Mesendoderm (in vitro differentiated cells): Measurements from ENCODE around the gene MAEA.
A peak's percentile ranks its signal among the peaks of the same experiment; 100 is the strongest.

Experiments
- DNase-seq: peaks from one replicate; pipeline ENCODE4 v3.0.0; 2013
- H2AK5ac ChIP-seq: 2 replicates; pipeline ENCODE4 v1.6.1; 2013; ENCODE audit warnings: low read length, inconsistent platforms
- H2BK120ac ChIP-seq: 2 replicates; pipeline ENCODE4 v1.6.1; 2013; ENCODE audit warnings: low read depth, mild to moderate bottlenecking, low read length, moderate library complexity, mixed read lengths
- H2BK15ac ChIP-seq: replicated peaks from 2 replicates; pipeline ENCODE4 v1.6.1; 2013; ENCODE audit warnings: low read depth, mild to moderate bottlenecking, moderate library complexity
- H2BK5ac ChIP-seq: 2 replicates; pipeline ENCODE4 v1.6.1; 2013; ENCODE audit warnings: low read length, inconsistent platforms
- H3K18ac ChIP-seq: 2 replicates; pipeline ENCODE4 v1.6.1; 2013; ENCODE audit warnings: mild to moderate bottlenecking, low read length, mixed read lengths
- H3K23ac ChIP-seq: one replicate; pipeline ENCODE4 v1.6.1; 2013; ENCODE audit warnings: low read length
- H3K27ac ChIP-seq: 2 replicates; pipeline ENCODE4 v1.5.1; 2013; ENCODE audit warnings: low read depth, mild to moderate bottlenecking, inconsistent platforms, low read length, moderate library complexity
- H3K27me3 ChIP-seq: 2 replicates; pipeline ENCODE4 v1.6.1; 2013; ENCODE audit warnings: low read length, control low read depth, mild to moderate bottlenecking, inconsistent platforms; ENCODE audit not compliant: insufficient read depth, poor library complexity
- H3K36me3 ChIP-seq: 2 replicates; pipeline ENCODE4 v1.6.1; 2013; ENCODE audit warnings: low read length, inconsistent platforms; ENCODE audit not compliant: control insufficient read depth, insufficient read depth
- H3K4ac ChIP-seq: one replicate; pipeline ENCODE4 v1.6.1; 2013; ENCODE audit warnings: low read depth, mild to moderate bottlenecking, low read length, moderate library complexity
- H3K4me1 ChIP-seq: 2 replicates; pipeline ENCODE4 v1.6.1; 2013; ENCODE audit warnings: low read depth, low read length, inconsistent platforms; ENCODE audit not compliant: control insufficient read depth
- H3K4me2 ChIP-seq: 2 replicates; pipeline ENCODE4 v1.6.1; 2013; ENCODE audit warnings: low read length
- H3K4me3 ChIP-seq: 2 replicates; pipeline ENCODE4 v1.5.1; 2013; ENCODE audit warnings: mild to moderate bottlenecking, low read length
- H3K56ac ChIP-seq: one replicate; pipeline ENCODE4 v1.6.1; 2013; ENCODE audit warnings: low read length
- H3K79me1 ChIP-seq: 2 replicates; pipeline ENCODE4 v1.6.1; 2013; ENCODE audit warnings: low read length, inconsistent platforms
- H3K79me2 ChIP-seq: 2 replicates; pipeline ENCODE4 v1.6.1; 2013; ENCODE audit warnings: mild to moderate bottlenecking, low read length; ENCODE audit not compliant: control insufficient read depth, insufficient read depth
- H3K9ac ChIP-seq: 2 replicates; pipeline ENCODE4 v1.6.1; 2013; ENCODE audit warnings: low read length, inconsistent platforms
- H4K5ac ChIP-seq: one replicate; pipeline ENCODE4 v1.6.1; 2013; ENCODE audit warnings: low read length
- H4K8ac ChIP-seq: one replicate; pipeline ENCODE4 v1.6.1; 2013; ENCODE audit warnings: low read depth, mild to moderate bottlenecking, control low read depth, low read length, moderate library complexity
- WGBS: extraction: QIAGEN DNeasy Blood & Tissue Kit; methylation state at CpG from one replicate; pipeline ENCODE4 v1.1.7; 2013; ENCODE audit warnings: low lambda C conversion rate, missing lambda C conversion rate; ENCODE audit not compliant: insufficient coverage; ENCODE audit errors: extremely low coverage; 5-methylcytosine and 5-hydroxymethylcytosine counted together

MAEA gene

DNA sequence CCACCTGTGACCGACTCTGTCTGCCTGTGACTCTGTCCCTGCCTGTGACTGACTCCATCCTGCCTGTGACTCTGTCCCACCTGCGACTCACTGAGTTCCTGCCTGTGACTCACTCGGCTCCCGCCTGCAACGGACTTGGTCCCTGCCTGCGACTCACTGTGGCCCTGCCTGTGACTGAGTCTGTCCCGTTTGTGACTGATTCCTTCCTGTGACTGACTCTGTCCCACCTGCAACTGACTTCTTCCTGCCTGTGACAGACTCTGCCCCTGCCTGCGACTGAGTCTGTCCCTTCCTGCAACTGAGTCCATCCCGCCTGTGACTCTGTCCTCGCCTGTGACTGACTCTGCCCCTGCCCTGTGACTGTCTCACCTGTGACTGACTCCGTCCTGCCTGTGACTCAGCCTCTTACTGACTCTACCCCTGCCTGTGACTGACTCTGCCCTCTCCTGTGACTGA, 47.7 kb downstream of the MAEA start:
- peaks cover 16% of the 10 kb centered on the region for H3K36me3 ChIP-seq
- no peaks in the 10 kb centered on the region for H3K27me3 ChIP-seq
- no peak overlapping the region for H3K18ac ChIP-seq
- no peak overlapping the region for H4K8ac ChIP-seq
- H2BK5ac ChIP-seq = no peak overlapping the region
- no peaks in the 10 kb centered on the region for H3K79me2 ChIP-seq
- H3K79me1 ChIP-seq = no peaks in the 10 kb centered on the region
- H3K4me2 ChIP-seq = no peak overlapping the region
- H3K56ac ChIP-seq = no peak overlapping the region
- no peak overlapping the region for H2BK15ac ChIP-seq
- no peaks in the 10 kb centered on the region for H3K4me1 ChIP-seq
- H4K5ac ChIP-seq = no peak overlapping the region
- no peak overlapping the region for H3K4ac ChIP-seq
- H3K4me3 ChIP-seq = no peak overlapping the region
- no peak overlapping the region for H2BK120ac ChIP-seq
- H2AK5ac ChIP-seq = no peak overlapping the region
- no peak overlapping the region for H3K9ac ChIP-seq
- peak; percentile 26 for DNase-seq
- WGBS = no CpG with 5 or more reads among the region's 11 CpGs
- H3K23ac ChIP-seq = no peak overlapping the region
- no peak overlapping the region for H3K27ac ChIP-seq

DNA sequence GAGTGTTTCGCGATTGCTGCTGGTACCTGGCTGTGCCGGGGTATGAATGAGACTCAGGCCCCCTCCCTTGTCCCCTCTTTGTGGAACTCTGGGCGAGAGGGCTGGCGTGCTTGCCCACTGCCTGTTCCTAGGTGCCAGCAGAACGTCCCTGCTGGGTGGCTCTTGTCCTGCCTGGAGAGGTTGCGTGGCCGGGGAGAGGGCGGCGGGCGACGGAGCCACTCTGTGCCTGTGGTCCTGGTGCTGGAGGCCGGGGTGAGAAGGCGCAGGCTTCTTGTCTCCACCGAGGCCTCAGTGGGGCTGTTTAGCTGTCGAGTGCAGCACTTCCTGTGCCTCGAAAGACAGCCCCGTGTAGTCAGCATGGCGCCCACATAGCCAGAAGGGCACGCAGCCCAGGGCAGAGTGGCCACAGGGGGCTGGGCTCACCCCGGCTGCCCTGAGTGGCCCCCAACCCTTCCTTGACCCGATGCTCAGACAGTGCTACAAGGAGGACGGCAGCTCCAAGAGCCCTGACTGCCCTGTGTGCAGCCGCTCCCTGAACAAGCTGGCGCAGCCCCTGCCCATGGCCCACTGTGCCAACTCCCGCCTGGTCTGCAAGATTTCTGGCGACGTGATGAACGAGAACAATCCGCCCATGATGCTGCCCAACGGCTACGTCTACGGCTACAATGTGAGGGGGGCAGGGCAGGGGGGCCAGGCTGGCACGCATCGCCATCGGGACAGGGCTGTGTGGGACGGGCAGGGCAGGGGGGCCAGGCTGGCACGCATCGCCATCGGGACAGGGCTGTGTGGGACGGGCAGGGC, 48.5 kb downstream of the MAEA start:
- no CpG with 5 or more reads among the region's 41 CpGs for WGBS
- no peak overlapping the region for H3K18ac ChIP-seq
- H2BK120ac ChIP-seq = no peak overlapping the region
- no peaks in the 10 kb centered on the region for H3K79me2 ChIP-seq
- no peak overlapping the region for H2BK15ac ChIP-seq
- no peak overlapping the region for H3K4ac ChIP-seq
- no peak overlapping the region for H3K56ac ChIP-seq
- no peak overlapping the region for H3K9ac ChIP-seq
- no peak for DNase-seq
- H3K79me1 ChIP-seq = no peaks in the 10 kb centered on the region
- no peak overlapping the region for H3K4me3 ChIP-seq
- H3K4me1 ChIP-seq = no peaks in the 10 kb centered on the region
- H3K27ac ChIP-seq = no peak overlapping the region
- H4K8ac ChIP-seq = no peak overlapping the region
- H4K5ac ChIP-seq = no peak overlapping the region
- H2AK5ac ChIP-seq = no peak overlapping the region
- H3K36me3 ChIP-seq = peaks cover 14% of the 10 kb centered on the region
- H3K23ac ChIP-seq = no peak overlapping the region
- H3K4me2 ChIP-seq = no peak overlapping the region
- no peaks in the 10 kb centered on the region for H3K27me3 ChIP-seq
- H2BK5ac ChIP-seq = no peak overlapping the region

DNA sequence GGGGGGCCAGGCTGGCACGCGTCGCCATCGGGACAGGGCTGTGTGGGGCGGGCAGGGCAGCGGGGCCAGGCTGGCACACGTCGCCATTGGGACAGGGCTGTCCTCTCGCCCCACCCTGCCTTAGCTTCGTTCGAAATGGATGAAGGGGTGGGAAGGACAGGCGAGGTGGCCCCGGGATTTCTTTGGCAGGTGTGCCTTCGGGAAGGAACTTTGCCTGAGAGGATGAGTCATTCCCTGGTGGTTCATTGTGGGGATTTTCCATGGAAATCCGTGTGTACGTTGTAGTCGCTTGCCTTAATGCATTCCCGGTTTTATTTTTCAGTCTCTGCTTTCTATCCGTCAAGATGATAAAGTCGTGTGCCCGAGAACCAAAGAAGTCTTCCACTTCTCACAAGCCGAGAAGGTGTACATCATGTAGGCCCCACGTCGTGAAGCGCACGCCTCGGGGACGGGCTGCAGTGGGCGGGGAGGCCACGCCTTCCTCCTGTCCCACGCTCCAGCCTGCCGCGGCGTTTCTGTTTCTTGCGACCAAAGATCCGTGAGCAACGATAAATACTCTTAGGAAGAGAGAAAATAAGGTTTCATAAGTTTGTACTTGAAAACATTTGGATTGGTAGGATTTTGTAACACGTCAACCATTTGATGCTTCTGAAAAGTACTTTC, 49.2 kb downstream of the MAEA start:
- H2BK15ac ChIP-seq = no peak overlapping the region
- no peak overlapping the region for H3K4me3 ChIP-seq
- H3K23ac ChIP-seq = no peak overlapping the region
- DNase-seq = no peak
- H3K36me3 ChIP-seq = peaks cover 14% of the 10 kb centered on the region
- no peak overlapping the region for H3K4ac ChIP-seq
- H3K27me3 ChIP-seq = no peaks in the 10 kb centered on the region
- H3K27ac ChIP-seq = no peak overlapping the region
- H2AK5ac ChIP-seq = no peak overlapping the region
- H3K56ac ChIP-seq = no peak overlapping the region
- no peaks in the 10 kb centered on the region for H3K4me1 ChIP-seq
- no peak overlapping the region for H3K9ac ChIP-seq
- no peak overlapping the region for H2BK120ac ChIP-seq
- no peak overlapping the region for H3K18ac ChIP-seq
- no peak overlapping the region for H3K4me2 ChIP-seq
- no peaks in the 10 kb centered on the region for H3K79me1 ChIP-seq
- no peaks in the 10 kb centered on the region for H3K79me2 ChIP-seq
- WGBS = no CpG with 5 or more reads among the region's 38 CpGs
- no peak overlapping the region for H4K8ac ChIP-seq
- no peak overlapping the region for H2BK5ac ChIP-seq
- H4K5ac ChIP-seq = no peak overlapping the region

DNA sequence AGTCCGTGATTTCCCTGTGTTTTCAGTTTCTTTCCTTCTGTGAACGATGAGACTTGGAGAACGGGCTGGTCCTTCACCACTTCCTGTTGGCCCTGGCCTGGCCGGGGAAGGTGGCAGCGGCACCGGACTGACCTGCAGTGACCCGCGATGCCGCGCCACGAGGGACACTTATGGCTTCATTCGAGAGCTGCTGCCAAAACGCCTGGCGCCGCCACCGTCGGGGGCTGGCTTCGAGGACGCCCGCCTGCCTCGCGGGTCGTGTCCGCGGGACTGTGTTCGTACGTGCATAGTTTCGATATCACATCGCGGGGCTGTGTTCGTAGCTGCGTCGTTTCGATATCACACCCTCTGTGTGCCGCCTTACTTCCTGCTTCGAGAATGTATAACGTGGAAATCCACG, 49.8 kb downstream of the MAEA start:
- no peaks in the 10 kb centered on the region for H3K79me1 ChIP-seq
- H2BK15ac ChIP-seq = no peak overlapping the region
- H4K5ac ChIP-seq = no peak overlapping the region
- H4K8ac ChIP-seq = no peak overlapping the region
- H3K27ac ChIP-seq = no peak overlapping the region
- no peak overlapping the region for H3K56ac ChIP-seq
- WGBS = no CpG with 5 or more reads among the region's 38 CpGs
- no peak overlapping the region for H2AK5ac ChIP-seq
- H3K23ac ChIP-seq = no peak overlapping the region
- H3K36me3 ChIP-seq = peaks cover 14% of the 10 kb centered on the region
- H3K9ac ChIP-seq = no peak overlapping the region
- no peaks in the 10 kb centered on the region for H3K4me1 ChIP-seq
- H3K27me3 ChIP-seq = no peaks in the 10 kb centered on the region
- no peak overlapping the region for H3K4me2 ChIP-seq
- H3K4ac ChIP-seq = no peak overlapping the region
- no peak overlapping the region for H2BK5ac ChIP-seq
- no peak overlapping the region for H3K4me3 ChIP-seq
- H2BK120ac ChIP-seq = no peak overlapping the region
- H3K79me2 ChIP-seq = no peaks in the 10 kb centered on the region
- no peak for DNase-seq
- H3K18ac ChIP-seq = no peak overlapping the region

DNA sequence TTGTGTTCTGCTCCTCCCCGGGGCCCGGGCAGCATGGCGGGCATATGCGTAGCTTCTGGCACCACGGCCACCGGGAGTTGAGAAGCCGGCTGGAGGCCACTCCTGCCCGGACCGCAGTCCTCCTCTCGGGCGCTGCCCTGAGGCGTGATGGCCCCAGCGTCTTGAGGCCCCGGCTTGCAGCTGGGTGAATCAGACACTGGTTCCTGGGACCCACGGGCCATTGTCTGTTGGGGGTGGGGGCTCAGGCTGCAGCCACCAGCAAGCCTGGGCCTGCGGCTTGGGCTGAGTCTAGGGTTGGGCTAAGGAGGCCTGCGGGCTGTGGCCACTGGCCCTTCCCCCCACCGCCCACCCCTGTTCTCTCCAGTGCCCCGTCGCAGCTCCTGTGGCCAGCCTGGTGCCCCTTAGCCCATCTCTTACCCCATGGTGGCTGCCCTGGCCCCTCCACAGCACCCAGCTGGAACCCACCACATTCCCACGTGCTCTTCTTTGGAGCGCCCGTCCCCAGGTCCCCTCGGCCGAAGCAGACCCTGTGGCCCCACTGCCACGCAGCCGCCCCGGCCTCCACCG, 50.6 kb downstream of the MAEA start:
- DNase-seq = no peak
- Histone ChIP-seq H2BK5ac (no peak overlapping the region), H4K5ac (no peak overlapping the region), H4K8ac (no peak overlapping the region), H3K79me2 (no peaks in the 10 kb centered on the region), H2BK120ac (no peak overlapping the region), H2BK15ac (no peak overlapping the region), H3K56ac (no peak overlapping the region), H3K4me1 (no peaks in the 10 kb centered on the region), H3K18ac (no peak overlapping the region), H3K9ac (no peak overlapping the region), H3K27ac (no peak overlapping the region), H2AK5ac (no peak overlapping the region), H3K23ac (no peak overlapping the region), H3K36me3 (peaks cover 14% of the 10 kb centered on the region), H3K4me3 (no peak overlapping the region), H3K27me3 (no peaks in the 10 kb centered on the region), H3K79me1 (peaks cover 3% of the 10 kb centered on the region), H3K4ac (no peak overlapping the region), H3K4me2 (no peak overlapping the region)
- whole genome bisulfite sequencing = no CpG with 5 or more reads among the region's 29 CpGs
